H9 (cell line): ENCODE results near the gene EVI5. TPM values are rescaled to one million over a fixed set of nuclear protein-coding genes. Genes with fewer than 3 reads are reported as not detected.

Experiments used
- DNase-seq: peaks from one replicate; pipeline ENCODE4 v3.0.0-alpha.2; 2017
- H2AFZ ChIP-seq: one replicate; pipeline ENCODE4 v1.6.1; 2013; ENCODE audit warnings: mild to moderate bottlenecking, low read length, control low read depth, moderate library complexity
- H2AK5ac ChIP-seq: 2 replicates; pipeline ENCODE4 v1.6.1; 2013; ENCODE audit warnings: low read length, control low read depth, mixed read lengths; ENCODE audit not compliant: insufficient read length
- H2BK120ac ChIP-seq: one replicate; pipeline ENCODE4 v1.6.1; 2013; ENCODE audit warnings: low read depth, mild to moderate bottlenecking, low read length, control low read depth, inconsistent platforms; ENCODE audit not compliant: poor library complexity, severe bottlenecking
- H2BK12ac ChIP-seq: 2 replicates; pipeline ENCODE4 v1.6.1; 2013; ENCODE audit warnings: low read length, control low read depth, mixed read lengths, low read depth; ENCODE audit not compliant: insufficient read length
- H2BK15ac ChIP-seq: 2 replicates; pipeline ENCODE4 v1.6.1; 2013; ENCODE audit warnings: low read depth, low read length, control low read depth
- H2BK20ac ChIP-seq: one replicate; pipeline ENCODE4 v1.6.1; 2013; ENCODE audit warnings: low read depth, mild to moderate bottlenecking, low read length, control low read depth, inconsistent platforms; ENCODE audit not compliant: poor library complexity, severe bottlenecking
- H2BK5ac ChIP-seq: 2 replicates; pipeline ENCODE4 v1.6.1; 2013; ENCODE audit warnings: low read length, control low read depth, mixed read lengths; ENCODE audit not compliant: insufficient read length
- H3K14ac ChIP-seq: 2 replicates; pipeline ENCODE4 v1.6.1; 2013; ENCODE audit warnings: low read length, control low read depth; ENCODE audit not compliant: insufficient read depth
- H3K18ac ChIP-seq: 2 replicates; pipeline ENCODE4 v1.6.1; 2013; ENCODE audit warnings: low read depth, mild to moderate bottlenecking, mixed read lengths, low read length, control low read depth; ENCODE audit not compliant: insufficient read length
- H3K23ac ChIP-seq: 2 replicates; pipeline ENCODE4 v1.6.1; 2013; ENCODE audit warnings: low read length, control low read depth, mixed read lengths, low read depth; ENCODE audit not compliant: insufficient read length
- H3K23me2 ChIP-seq: 2 replicates; pipeline ENCODE4 v1.6.1; 2013; ENCODE audit warnings: low read depth, mild to moderate bottlenecking, mixed read lengths, low read length, control low read depth; ENCODE audit not compliant: insufficient read length, poor library complexity, severe bottlenecking
- H3K27ac ChIP-seq: 2 replicates; pipeline ENCODE4 v1.5.1; 2013; ENCODE audit warnings: low read length, control low read depth, mixed read lengths, low read depth; ENCODE audit not compliant: insufficient read length
- H3K27me3 ChIP-seq: 2 replicates; pipeline ENCODE4 v1.6.1; 2013; ENCODE audit warnings: low read length, control low read depth, inconsistent platforms; ENCODE audit not compliant: insufficient read depth
- H3K4ac ChIP-seq: 2 replicates; pipeline ENCODE4 v1.6.1; 2013; ENCODE audit warnings: low read depth, mild to moderate bottlenecking, control low read depth, inconsistent platforms, low read length, moderate library complexity
- H3K4me1 ChIP-seq: 2 replicates; pipeline ENCODE4 v1.6.1; 2013; ENCODE audit warnings: low read length, control low read depth, inconsistent platforms; ENCODE audit not compliant: insufficient read depth
- H3K4me2 ChIP-seq: 2 replicates; pipeline ENCODE4 v1.6.1; 2013; ENCODE audit warnings: low read length, control low read depth, mixed read lengths; ENCODE audit not compliant: insufficient read length, insufficient read depth
- H3K56ac ChIP-seq: 2 replicates; pipeline ENCODE4 v1.6.1; 2013; ENCODE audit warnings: low read depth, mild to moderate bottlenecking, mixed read lengths, low read length, control low read depth; ENCODE audit not compliant: insufficient read length
- H3K79me1 ChIP-seq: 2 replicates; pipeline ENCODE4 v1.6.1; 2013; ENCODE audit warnings: low read depth, mild to moderate bottlenecking, moderate library complexity, low read length, control low read depth, inconsistent platforms; ENCODE audit not compliant: insufficient read depth, poor library complexity, severe bottlenecking
- H3K79me2 ChIP-seq: 2 replicates; pipeline ENCODE4 v1.6.1; 2013; ENCODE audit warnings: low read length, control low read depth, inconsistent platforms; ENCODE audit not compliant: insufficient read depth
- H3K9ac ChIP-seq: 2 replicates; pipeline ENCODE4 v1.6.1; 2013; ENCODE audit warnings: low read length, control low read depth, mixed read lengths; ENCODE audit not compliant: insufficient read length; ENCODE audit errors: extremely low read depth
- H3K9me3 ChIP-seq: one replicate; pipeline ENCODE4 v1.6.1; 2013; ENCODE audit warnings: low read depth, low read length, inconsistent platforms; ENCODE audit not compliant: control insufficient read depth
- H3T11ph ChIP-seq: one replicate; pipeline ENCODE4 v1.6.1; 2013; ENCODE audit warnings: mild to moderate bottlenecking, low read length, control low read depth, inconsistent platforms
- H4K20me1 ChIP-seq: one replicate; pipeline ENCODE4 v1.6.1; 2013; ENCODE audit not compliant: control insufficient read depth, insufficient read length, insufficient read depth
- H4K5ac ChIP-seq: 2 replicates; pipeline ENCODE4 v1.6.1; 2013; ENCODE audit warnings: low read depth, mild to moderate bottlenecking, mixed read lengths, low read length, control low read depth; ENCODE audit not compliant: insufficient read length
- H4K8ac ChIP-seq: replicated peaks from 2 replicates; pipeline ENCODE4 v1.6.1; 2013; ENCODE audit warnings: low read length, control low read depth, mixed read lengths, low read depth; ENCODE audit not compliant: insufficient read length
- H4K91ac ChIP-seq: 2 replicates; pipeline ENCODE4 v1.6.1; 2013; ENCODE audit warnings: low read depth, mild to moderate bottlenecking, moderate library complexity, mixed read lengths, low read length, control low read depth; ENCODE audit not compliant: insufficient read length
- H3K27ac Mint-ChIP-seq, 3 experiments: 2 replicates in 2 of 3; 3 replicates in 1 of 3; pipeline ENCODE4 v1.8.0; 2020 to 2021; ENCODE audit warnings: mixed read lengths in 3 of 3, mild to moderate bottlenecking in 1 of 3, moderate library complexity in 1 of 3
- H3K27me3 Mint-ChIP-seq: 2 replicates; pipeline ENCODE4 v1.8.0; 2021; ENCODE audit warnings: low read depth, mild to moderate bottlenecking, moderate library complexity, mixed read lengths
- H3K36me3 Mint-ChIP-seq, 3 experiments: 2 replicates in 2 of 3; 3 replicates in 1 of 3; pipeline ENCODE4 v1.8.0; 2020 to 2021; ENCODE audit warnings: low read depth in 3 of 3, mixed read lengths in 3 of 3; ENCODE audit not compliant: insufficient read depth in 1 of 3
- H3K4me1 Mint-ChIP-seq, 2 experiments: 2 replicates each; pipeline ENCODE4 v1.8.0; 2020; ENCODE audit warnings: mixed read lengths in 2 of 2
- H3K4me3 Mint-ChIP-seq, 2 experiments: 2 replicates in 1 of 2; 3 replicates in 1 of 2; pipeline ENCODE4 v1.8.0; 2020 to 2021; ENCODE audit warnings: mild to moderate bottlenecking in 2 of 2, mixed read lengths in 2 of 2, moderate library complexity in 1 of 2
- H3K9me3 Mint-ChIP-seq, 2 experiments: 2 replicates in 1 of 2; 3 replicates in 1 of 2; pipeline ENCODE4 v1.8.0; 2020; ENCODE audit warnings: mild to moderate bottlenecking in 2 of 2, mixed read lengths in 2 of 2, moderate library complexity in 1 of 2
- WGBS: extraction: QIAGEN DNeasy Blood & Tissue Kit; methylation state at CpG from one replicate; pipeline ENCODE4 v1.1.7; 2013; ENCODE audit warnings: missing lambda C conversion rate, low lambda C conversion rate, mixed read lengths; ENCODE audit not compliant: insufficient read length; ENCODE audit errors: extremely low coverage; 5-methylcytosine and 5-hydroxymethylcytosine counted together
- total RNA-seq: library from RNA; stranded (reverse); gene quantifications from 2 replicates; pipeline ENCODE4 v1.2.1, GENCODE V29; 2021
- TF ChIP-seq, protein P1 (sequence below): fragments of 200-600 bp; sonication (generic); conservative IDR thresholded peaks from 3 replicates; pipeline ENCODE4 v1.8.0; 2021; ENCODE audit warnings: antibody characterized with exemption, mild to moderate bottlenecking

The EVI5 gene
- total RNA-seq, 1 experiment from 2014 or later = 9.7 TPM

DNA sequence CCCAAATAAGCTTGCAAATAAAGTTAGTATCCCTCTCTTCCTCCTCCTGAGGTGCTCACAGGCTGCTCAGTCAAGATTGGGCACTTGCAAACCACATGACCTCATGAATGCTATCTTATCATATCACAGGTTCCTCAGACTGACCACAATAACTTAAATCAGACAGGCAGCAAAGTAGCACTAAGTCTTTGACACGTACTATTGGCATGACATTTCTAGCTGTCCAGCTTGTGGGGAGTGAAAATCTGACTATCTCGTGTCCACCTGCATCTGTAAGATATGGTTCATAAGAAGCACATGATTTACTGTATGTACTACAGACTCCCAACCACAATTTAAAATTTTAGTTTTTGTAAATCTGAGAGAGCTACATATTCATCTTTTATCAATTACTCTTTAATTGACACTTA, 240.1 kb downstream of the EVI5 start:
- no peaks in the 10 kb centered on the region for H3K79me1 ChIP-seq
- no peak overlapping the region for H4K8ac ChIP-seq
- no peak overlapping the region for H2BK12ac ChIP-seq
- H3K23ac ChIP-seq = no peak overlapping the region
- H4K20me1 ChIP-seq = no peaks in the 10 kb centered on the region
- WGBS = no CpG with 5 or more reads among the region's 2 CpGs
- no peak overlapping the region for H4K91ac ChIP-seq
- H3K79me2 ChIP-seq = no peaks in the 10 kb centered on the region
- H2BK15ac ChIP-seq = no peak overlapping the region
- no peak for DNase-seq
- H4K5ac ChIP-seq = no peak overlapping the region
- TF ChIP-seq, protein P1, sequence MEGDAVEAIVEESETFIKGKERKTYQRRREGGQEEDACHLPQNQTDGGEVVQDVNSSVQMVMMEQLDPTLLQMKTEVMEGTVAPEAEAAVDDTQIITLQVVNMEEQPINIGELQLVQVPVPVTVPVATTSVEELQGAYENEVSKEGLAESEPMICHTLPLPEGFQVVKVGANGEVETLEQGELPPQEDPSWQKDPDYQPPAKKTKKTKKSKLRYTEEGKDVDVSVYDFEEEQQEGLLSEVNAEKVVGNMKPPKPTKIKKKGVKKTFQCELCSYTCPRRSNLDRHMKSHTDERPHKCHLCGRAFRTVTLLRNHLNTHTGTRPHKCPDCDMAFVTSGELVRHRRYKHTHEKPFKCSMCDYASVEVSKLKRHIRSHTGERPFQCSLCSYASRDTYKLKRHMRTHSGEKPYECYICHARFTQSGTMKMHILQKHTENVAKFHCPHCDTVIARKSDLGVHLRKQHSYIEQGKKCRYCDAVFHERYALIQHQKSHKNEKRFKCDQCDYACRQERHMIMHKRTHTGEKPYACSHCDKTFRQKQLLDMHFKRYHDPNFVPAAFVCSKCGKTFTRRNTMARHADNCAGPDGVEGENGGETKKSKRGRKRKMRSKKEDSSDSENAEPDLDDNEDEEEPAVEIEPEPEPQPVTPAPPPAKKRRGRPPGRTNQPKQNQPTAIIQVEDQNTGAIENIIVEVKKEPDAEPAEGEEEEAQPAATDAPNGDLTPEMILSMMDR = no peak
- no peaks in the 10 kb centered on the region for H3K4me1 ChIP-seq
- no peaks in the 10 kb centered on the region for H3K4me1 Mint-ChIP-seq
- no peak overlapping the region for H2AK5ac ChIP-seq
- peaks cover 0 to 2% (median 0%) of the 10 kb centered on the region in 3 experiments; a peak in 3 of 7 replicates for H3K36me3 Mint-ChIP-seq
- no peaks in the 10 kb centered on the region for H3K27me3 Mint-ChIP-seq
- no peak overlapping the region for H3T11ph ChIP-seq
- H3K27ac ChIP-seq = no peak overlapping the region
- no peak overlapping the region for H3K4me3 Mint-ChIP-seq
- H3K4me2 ChIP-seq = no peak overlapping the region
- H3K9me3 Mint-ChIP-seq = peaks cover 0 to 2% of the 10 kb centered on the region in 2 experiments; a peak in 1 of 5 replicates
- no peak overlapping the region for H2BK5ac ChIP-seq
- no peak overlapping the region for H3K4ac ChIP-seq
- no peak overlapping the region for H2BK120ac ChIP-seq
- H3K23me2 ChIP-seq = no peaks in the 10 kb centered on the region
- no peaks in the 10 kb centered on the region for H3K9me3 ChIP-seq
- H2AFZ ChIP-seq = no peak overlapping the region
- H3K56ac ChIP-seq = no peak overlapping the region
- no peak overlapping the region; a peak in 1 of 7 replicates for H3K27ac Mint-ChIP-seq
- no peak overlapping the region for H3K9ac ChIP-seq
- no peak overlapping the region for H3K14ac ChIP-seq
- no peaks in the 10 kb centered on the region for H3K27me3 ChIP-seq
- no peak overlapping the region for H3K18ac ChIP-seq
- no peak overlapping the region for H2BK20ac ChIP-seq
